Heart left ventricle (tissue), 16 donors: Measurements from ENCODE around the gene RNF149. TPM values are rescaled to one million over a fixed set of nuclear protein-coding genes. Genes with fewer than 3 reads are reported as not detected.

Experiments used
- ATAC-seq, 4 donors: fragments of 200-7000 bp; cut with Tn5 transposase; one replicate each; pipeline ENCODE4 v1.9.1; 2020 to 2022; ENCODE audit warnings: moderate library complexity in 4 of 4, mild to moderate bottlenecking in 3 of 4, moderate number of reproducible peaks in 1 of 4
- DNase-seq, 5 donors: peaks; one replicate each; pipeline ENCODE4 v3.0.0-alpha.2; 2020
- H3K27ac ChIP-seq, 12 donors: fragments of 200-600 bp; sonication (generic) in 4 of 12; one replicate each; pipeline versions ENCODE4 v1.5.0 to v1.8.0; 2016 to 2022; ENCODE audit warnings: mild to moderate bottlenecking in 2 of 12
- H3K27me3 ChIP-seq, 9 donors: fragments of 200-600 bp; sonication (generic) in 2 of 9; one replicate each; pipeline versions ENCODE4 v1.5.1 to v1.8.0; 2016 to 2022; ENCODE audit warnings: mild to moderate bottlenecking in 3 of 9
- H3K36me3 ChIP-seq, 9 donors: fragments of 200-600 bp; sonication (generic) in 2 of 9; one replicate each; pipeline versions ENCODE4 v1.5.0 to v1.8.0; 2018 to 2022; ENCODE audit warnings: mild to moderate bottlenecking in 2 of 9
- H3K4me1 ChIP-seq, 12 donors: fragments of 200-600 bp; sonication (generic) in 4 of 12; one replicate each; pipeline versions ENCODE4 v1.5.0 to v1.8.0; 2016 to 2022; ENCODE audit warnings: mild to moderate bottlenecking in 3 of 12
- H3K4me3 ChIP-seq, 12 donors: fragments of 200-600 bp; sonication (generic) in 4 of 12; one replicate each; pipeline versions ENCODE4 v1.5.0 to v1.8.0; 2017 to 2022; ENCODE audit warnings: mild to moderate bottlenecking in 9 of 12, moderate library complexity in 4 of 12
- H3K9me3 ChIP-seq, 12 donors: fragments of 200-600 bp; sonication (generic) in 4 of 12; one replicate each; pipeline versions ENCODE4 v1.5.0 to v1.8.0; 2016 to 2022; ENCODE audit warnings: mild to moderate bottlenecking in 1 of 12
- CTCF ChIP-seq, 12 donors: fragments of 200-600 bp; sonication (generic) in 4 of 12; IDR thresholded peaks; one replicate each; pipeline versions ENCODE4 v1.5.0 to v1.8.0; 2018 to 2022; ENCODE audit warnings: antibody characterized with exemption in 12 of 12, mild to moderate bottlenecking in 5 of 12
- POLR2A ChIP-seq, 2 donors: fragments of 450-650 bp; IDR thresholded peaks; one replicate each; pipeline ENCODE4 v1.6.1; 2017; ENCODE audit warnings: antibody characterized with exemption in 2 of 2, mild to moderate bottlenecking in 2 of 2, moderate library complexity in 2 of 2
- WGBS, 4 donors: extraction: QIAGEN DNeasy Blood & Tissue Kit in 2 of 4; methylation state at CpG; one replicate each; pipeline versions ENCODE4 v1.1.5 to v1.1.7; 2013 to 2018; 5-methylcytosine and 5-hydroxymethylcytosine counted together
- intact Hi-C, 10 donors: fragments of 100-400 bp; cut with DNase I; formaldehyde crosslinking; loops; one replicate each; pipeline versions ENCODE4 v1.11.1 to v1.14.2; 2022
- polyA plus RNA-seq, 2 donors: library from polyadenylated mRNA; stranded (reverse); fragments of 200-250 nt; gene quantifications; one replicate each; pipeline ENCODE4 v1.2.3, GENCODE V29; 2013
- total RNA-seq, 9 donors: library from RNA; depleted of rRNA in 2 of 9; stranded (reverse); fragments of >200 nt in 2 of 9; fragmentation: NEBNext Ultra II Directional in 3 of 9; extraction: Animal tissue kit (Norgen Biotek cat#: 25700) in 3 of 9; gene quantifications; one replicate each; pipeline versions ENCODE4 v1.1.0 to v1.2.4, GENCODE V29; 2016 to 2023
- donor health status: ischemic (EF 13 %, LVEDD 7.1; RV severe dilation, severe dysfunction).
- donor health status: healthy with polysubstance abuse.
- donor health status: DM: no; HTN: yes; CAD: no.
- donor health status: DM: no; HTN: no; CAD: no.
- donor health status: ischemic (EF 25% LVEDD 6.9; RV normal size, moderate dysfunction).
- donor health status: ischemic (EF 25% LVEDD 5.7; RV mildly dilated, moderate dysfunction).
- donor health status: healthy.
- donor health status: DM: yes; HTN: yes; CAD: no.
- donor health status: ischemic (EF 35%, LVEDD 5.7; RV mildly dilated, moderate dysfunction).
- donor health status: nonischemic (EF 11% LVEDD 7.7; RV severe dilation, severe dysfunction).
- donor health status: DM: yes; HTN: yes; CAD: no.
- donor health status: PGD.
- donor health status: ischemic (EF 29% LVEDD 5.4; RV normal size, mild dysfunction).
- donor health status: nonischemic (EF 23%, LVEDD 6.1; RV moderate dilation, normal function).

RNF149 gene
- total and polyA plus RNA-seq, 11 donors, result 10.9 to 46.1 (median 15.8) TPM

DNA sequence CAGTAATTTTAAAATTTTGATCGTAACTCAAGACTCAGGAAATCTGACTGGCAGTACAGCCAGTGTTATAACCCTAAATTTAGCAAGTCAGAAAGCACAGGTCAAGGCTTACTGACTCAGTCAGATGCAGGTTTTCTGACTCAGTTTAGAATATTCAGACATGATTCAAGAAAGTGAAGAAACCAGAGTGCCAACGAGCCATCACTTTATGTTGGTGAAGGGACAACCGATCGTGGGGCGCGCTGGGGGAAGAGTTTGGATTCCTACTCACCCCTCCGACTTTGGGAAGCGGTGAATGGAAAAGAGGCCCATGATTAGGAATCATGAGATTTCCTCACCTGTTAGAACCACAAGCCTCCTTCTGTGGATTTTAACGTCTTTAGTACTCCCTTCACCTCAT is 998 bp downstream of the RNF149 start:
- intact Hi-C loops, result loop anchor here in 2 of 10 donors (5.0 kb wide), 2 partner anchors 35 to 40 kb away; no protein-coding TSS in a partner anchor
- Histone ChIP-seq H3K4me3 (peak overlapping the region; percentile 73 to 96 (median 83)), H3K9me3 (no peaks in the 10 kb centered on the region), H3K36me3 (peaks cover 0 to 31% (median 0%) of the 10 kb centered on the region in 9 donors), H3K27me3 (no peaks in the 10 kb centered on the region), H3K27ac (peak overlapping the region; percentile 33 to 99 (median 90)), H3K4me1 (peaks cover 2 to 76% (median 39%) of the 10 kb centered on the region in 12 donors)
- no peak for ATAC-seq
- 14 to 40% (median 28%) methylated on average over 9 of the region's 9 CpGs for WGBS, 4 donors
- TF ChIP-seq POLR2A (IDR thresholded peaks at IDR 0.05) (no peak), CTCF (IDR thresholded peaks at IDR 0.05) (no peak)
- DNase-seq, result no peak

DNA sequence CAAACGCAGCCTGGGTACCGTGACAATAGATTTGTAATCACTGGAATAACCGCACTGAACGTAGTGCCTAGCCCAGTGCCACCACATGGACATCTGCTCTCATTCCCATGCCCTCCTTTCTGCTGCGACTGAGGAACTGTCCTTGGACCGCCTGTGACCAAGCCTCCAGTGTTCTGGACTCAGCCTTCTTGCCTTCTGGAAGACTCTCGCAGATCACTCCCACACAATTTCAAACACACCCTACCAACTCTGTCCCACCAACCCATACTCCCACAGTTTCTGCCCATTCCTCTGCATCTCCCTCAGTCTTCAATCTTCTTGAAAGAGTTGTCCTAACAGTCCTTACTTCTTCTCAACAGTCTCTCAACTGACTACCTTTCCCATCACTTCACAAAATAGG is 2.1 kb downstream of the RNF149 start:
- intact Hi-C loops, result loop anchor here in 2 of 10 donors (5.0 kb wide), 2 partner anchors 34 to 39 kb away; no protein-coding TSS in a partner anchor
- H3K4me1 ChIP-seq, result peaks cover 2 to 81% (median 44%) of the 10 kb centered on the region in 12 donors

GRCh38 chr2:101305492-101306078 is 2.9 kb downstream of the RNF149 start:
- ATAC-seq, result no peak
- Histone ChIP-seq H3K9me3 (no peaks in the 10 kb centered on the region), H3K27ac (peak overlapping the region in 3 of 12 donors; percentile 94 to 99 (median 95)), H3K27me3 (no peaks in the 10 kb centered on the region), H3K4me3 (peak overlapping the region in 9 of 12 donors; percentile 73 to 95 (median 82)), H3K36me3 (peaks cover 0 to 46% (median 0%) of the 10 kb centered on the region in 9 donors), H3K4me1 (peaks cover 2 to 81% (median 50%) of the 10 kb centered on the region in 12 donors)
- 57 to 75% (median 63%) methylated on average over 7 of the region's 7 CpGs for WGBS, 4 donors
- TF ChIP-seq POLR2A (IDR thresholded peaks at IDR 0.05) (no peak), CTCF (IDR thresholded peaks at IDR 0.05) (no peak)
- intact Hi-C loops, result loop anchor here in 2 of 10 donors (5.0 kb wide), 2 partner anchors 33 to 38 kb away; no protein-coding TSS in a partner anchor
- DNase-seq, result no peak

More for the DNA sequence above, 2.1 kb downstream of the RNF149 start:
- TF ChIP-seq POLR2A (IDR thresholded peaks at IDR 0.05) (no peak), CTCF (IDR thresholded peaks at IDR 0.05) (no peak)
- peak overlapping the region; percentile 73 to 96 (median 83) for H3K4me3 ChIP-seq
- H3K27ac ChIP-seq, result peak overlapping the region in 11 of 12 donors; percentile 13 to 99 (median 91)
- no peaks in the 10 kb centered on the region for H3K27me3 ChIP-seq
- H3K9me3 ChIP-seq, result no peaks in the 10 kb centered on the region
- DNase-seq, result no peak
- ATAC-seq, result no peak
- WGBS, 4 donors, result 39 to 45% (median 40%) methylated on average over 7 of the region's 7 CpGs
- peaks cover 0 to 38% (median 0%) of the 10 kb centered on the region in 9 donors for H3K36me3 ChIP-seq

DNA sequence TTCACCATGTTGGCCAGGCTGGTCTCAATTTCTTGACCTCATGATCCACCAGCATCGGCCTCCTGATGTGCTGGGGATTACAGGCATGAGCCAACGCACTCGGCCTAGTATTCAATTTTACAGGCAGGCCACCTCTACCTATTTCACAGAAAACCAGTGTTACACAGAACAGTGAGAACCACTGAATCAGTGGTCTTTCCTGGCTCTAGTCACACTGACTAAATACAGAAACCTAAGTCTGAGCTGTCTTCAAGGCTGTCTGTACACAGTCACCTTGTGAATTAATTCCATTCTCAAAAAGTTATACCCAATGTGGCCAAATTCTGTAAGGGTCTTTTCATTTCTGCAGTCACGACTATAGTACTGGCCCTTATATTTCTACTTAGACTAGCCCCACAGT is 3.5 kb downstream of the RNF149 start:
- Histone ChIP-seq H3K27ac (peak overlapping the region in 1 of 12 donors; percentile 99), H3K4me3 (peak overlapping the region in 4 of 12 donors; percentile 80 to 93 (median 87)), H3K4me1 (peaks cover 2 to 81% (median 54%) of the 10 kb centered on the region in 12 donors), H3K9me3 (no peaks in the 10 kb centered on the region), H3K36me3 (peaks cover 0 to 46% (median 0%) of the 10 kb centered on the region in 9 donors), H3K27me3 (no peaks in the 10 kb centered on the region)
- TF ChIP-seq POLR2A (IDR thresholded peaks at IDR 0.05), result no peak
- TF ChIP-seq CTCF (IDR thresholded peaks at IDR 0.05), result no peak
- intact Hi-C loops, result loop anchor here in 2 of 10 donors (5.0 kb wide), 2 partner anchors 33 to 38 kb away; no protein-coding TSS in a partner anchor
- ATAC-seq, result no peak
- WGBS, 4 donors, result 75 to 86% (median 85%) methylated on average over 4 of the region's 4 CpGs
- no peak for DNase-seq
